GM18873 (cell line): ENCODE data around the gene DPEP1.
"Not testable (repeated sequence)": the region's sequence is repeated elsewhere in the genome, so short reads cannot be mapped to it uniquely, and the experiment has no call there.

ENCODE experiments used
- ATAC-seq: cut with Tn5 transposase; IDR thresholded peaks from one replicate; pipeline ENCODE4 v1.9.1; 2021; ENCODE audit warnings: mild to moderate bottlenecking, moderate library complexity, moderate number of reproducible peaks; ENCODE audit not compliant: unreplicated experiment, low FRiP score

Gene DPEP1

DNA sequence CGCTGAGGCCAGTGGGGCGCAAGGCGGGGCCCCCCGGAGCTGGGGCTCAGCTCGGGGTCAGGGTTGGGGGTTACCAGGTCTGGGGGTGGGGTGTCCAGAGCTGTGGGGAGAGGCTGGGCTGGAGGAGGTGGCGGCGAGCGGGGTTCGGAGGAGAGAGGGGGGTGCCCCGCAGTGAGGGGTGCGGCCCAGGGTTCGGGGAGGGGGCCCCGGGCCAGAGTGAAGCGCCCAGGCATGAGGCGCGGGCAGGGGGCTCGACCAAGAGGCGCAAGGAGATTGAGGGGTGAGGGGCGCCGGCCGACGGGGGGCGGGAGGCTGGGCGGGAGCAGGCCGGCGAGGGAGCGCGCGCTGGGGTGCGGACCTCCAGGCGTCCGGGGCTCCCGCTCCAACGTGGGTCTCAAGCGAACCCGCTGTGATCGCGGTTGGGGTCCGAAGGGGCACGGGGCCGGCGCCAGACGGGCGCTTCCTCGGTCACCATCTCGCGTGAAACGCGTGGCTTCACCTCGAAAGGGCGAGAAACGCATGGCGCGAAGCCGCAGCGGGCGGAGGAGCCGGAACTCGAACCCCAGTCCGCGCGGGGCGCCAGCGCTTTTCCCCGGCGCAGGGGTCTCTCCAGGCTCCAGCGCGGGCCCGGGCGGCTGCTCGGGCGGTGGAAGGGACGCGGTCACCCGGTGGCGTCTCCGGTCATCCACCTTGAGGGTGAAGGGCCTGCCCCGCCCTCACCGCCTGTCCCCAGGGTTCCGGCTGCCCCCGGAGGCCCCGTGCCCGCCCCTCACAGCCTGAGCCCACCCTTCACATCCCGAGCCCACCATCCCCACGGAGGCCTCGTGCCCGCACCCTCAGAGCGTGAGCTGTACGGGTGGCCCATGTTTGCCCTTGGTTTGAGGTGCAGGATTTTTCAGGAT, 37.0 kb upstream of the DPEP1 start:
- ATAC-seq: no peak

DNA sequence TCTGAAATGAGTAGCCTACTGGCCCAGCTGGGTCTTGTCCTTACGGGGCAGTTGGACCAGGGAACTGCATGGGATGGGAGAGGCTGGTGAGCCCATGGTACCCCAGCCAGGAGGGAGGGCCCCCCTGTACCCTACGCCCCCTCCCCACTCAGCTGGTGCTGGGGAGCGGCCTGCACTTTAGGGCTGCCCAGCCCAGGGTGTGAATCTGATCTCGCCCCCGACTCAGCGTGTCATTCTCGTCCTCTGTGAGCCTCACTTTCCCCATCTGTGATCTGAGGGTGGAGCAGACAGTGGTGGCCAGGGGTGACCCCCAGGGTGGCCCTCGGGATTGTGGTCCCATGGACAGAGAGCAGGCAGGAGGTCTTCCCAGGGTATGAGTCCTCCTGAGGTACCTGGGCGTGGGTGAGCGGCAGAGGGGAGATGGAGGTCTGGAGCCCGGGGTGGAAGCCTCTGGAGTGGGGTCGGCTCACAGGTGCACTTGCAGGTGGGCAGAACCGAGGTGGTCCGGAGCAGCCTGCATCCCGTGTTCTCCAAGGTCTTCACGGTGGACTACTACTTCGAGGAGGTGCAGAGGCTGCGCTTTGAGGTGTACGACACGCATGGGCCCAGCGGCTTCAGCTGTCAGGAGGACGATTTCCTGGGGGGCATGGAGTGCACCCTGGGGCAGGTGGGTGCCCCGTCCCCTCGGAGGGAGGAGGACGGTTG, 36.2 kb upstream of the DPEP1 start:
- no peak for ATAC-seq

DNA sequence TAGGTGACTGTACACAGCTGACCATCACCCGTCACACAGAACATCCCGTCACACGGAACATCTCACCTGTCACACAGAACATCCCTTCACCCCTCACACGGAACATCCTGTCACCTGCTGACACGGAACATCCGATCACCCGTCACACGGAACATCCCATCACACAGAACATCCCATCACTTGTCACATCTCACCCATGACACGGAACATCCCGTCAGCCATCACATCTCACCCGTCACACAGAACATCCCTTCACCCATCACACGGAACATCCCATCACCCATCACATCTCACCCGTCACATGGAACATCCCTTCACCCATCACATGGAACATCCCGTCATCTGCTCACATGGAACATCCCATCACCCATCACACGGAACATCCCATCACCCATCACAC, 34.1 kb upstream of the DPEP1 start:
- no peak for ATAC-seq

DNA sequence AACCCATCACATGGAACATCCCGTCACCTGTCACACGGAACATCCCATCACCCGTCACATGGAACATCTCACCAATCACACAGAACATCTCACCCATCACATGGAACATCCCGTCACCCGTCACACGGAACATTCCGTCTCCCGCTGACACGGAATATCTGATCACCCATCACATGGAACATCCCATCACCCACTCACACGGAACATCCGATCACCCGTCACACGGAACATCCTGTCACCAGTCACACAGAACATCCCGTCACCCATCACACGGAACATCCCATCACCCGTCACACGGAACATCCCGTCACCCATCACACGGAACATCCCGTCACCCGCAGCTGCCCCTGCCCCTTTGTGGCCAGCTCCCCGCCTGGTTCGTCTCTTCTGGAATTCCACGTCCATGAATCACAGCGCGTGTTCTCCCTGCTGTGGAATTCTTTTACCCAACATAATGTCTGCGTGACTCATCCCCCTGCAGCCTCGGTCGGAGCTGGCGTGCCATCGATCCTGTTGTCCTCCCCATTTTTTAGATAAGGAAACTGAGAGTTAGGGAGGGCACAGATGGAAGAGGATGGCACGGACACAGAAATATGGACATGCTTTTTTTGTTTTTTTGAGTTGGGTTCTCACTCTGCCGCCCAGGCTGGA, 32.3 kb upstream of the DPEP1 start:
- ATAC-seq: no peak

DNA sequence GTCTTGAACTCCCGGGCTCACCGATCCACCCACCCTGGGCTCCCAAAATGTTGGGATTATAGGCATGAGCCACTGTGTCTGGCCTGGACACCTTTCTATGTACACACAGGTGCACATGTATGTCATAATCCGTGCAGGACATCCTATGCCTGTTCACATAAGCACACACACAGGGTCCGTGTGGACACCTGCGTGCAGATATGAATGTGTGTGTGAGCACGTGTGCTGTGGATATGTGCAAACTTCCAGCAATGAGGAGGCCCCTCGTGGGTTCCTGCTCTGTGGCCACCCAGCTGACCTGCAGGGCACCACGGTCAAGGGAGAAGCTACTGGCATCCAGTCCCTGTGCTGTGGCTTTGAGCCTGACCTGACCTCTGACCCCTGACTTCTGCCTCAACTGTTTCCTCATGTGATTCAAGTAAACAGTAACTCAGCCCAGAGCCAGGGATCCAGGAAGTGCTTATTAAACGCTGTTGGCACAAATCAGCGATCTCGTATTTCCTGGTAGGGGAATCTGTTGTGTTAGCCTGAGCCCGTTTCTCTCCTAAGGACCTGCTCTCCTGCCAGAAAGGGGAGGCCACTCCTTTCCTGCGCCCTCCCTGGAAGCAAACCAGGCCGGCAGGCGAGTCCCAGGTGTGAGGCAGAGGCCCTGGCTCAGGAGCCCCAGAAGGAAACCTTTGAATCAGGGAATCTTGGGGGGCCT, 31.4 kb upstream of the DPEP1 start:
- no peak for ATAC-seq

DNA sequence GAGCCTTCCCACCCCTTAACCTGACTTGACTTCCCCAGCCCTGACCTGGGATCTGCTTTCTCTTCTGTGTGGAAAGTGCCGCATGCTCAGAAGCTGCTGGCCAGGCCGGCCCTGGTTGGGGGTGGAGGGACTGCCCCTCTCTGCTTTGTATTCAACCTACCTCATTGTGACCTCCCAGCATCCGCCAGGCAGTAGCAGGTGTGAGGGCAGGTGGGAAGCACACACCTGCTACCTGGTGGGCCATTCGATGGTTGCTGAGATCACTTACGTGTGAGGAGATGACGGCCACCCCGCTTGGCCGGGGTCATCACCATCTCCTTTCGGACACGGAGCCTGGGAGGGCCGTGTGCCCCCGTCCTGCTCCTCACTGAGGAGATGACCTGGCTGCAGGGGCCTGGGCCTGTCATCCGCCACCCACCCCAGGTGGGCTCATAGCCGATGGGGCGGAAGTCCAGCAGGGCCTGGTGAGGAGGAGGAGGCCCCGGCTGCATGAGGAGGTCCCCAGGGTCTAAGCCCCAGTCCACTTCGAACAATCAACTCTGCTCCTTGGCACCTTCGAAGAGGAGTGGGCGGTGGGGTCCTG, 30.7 kb upstream of the DPEP1 start:
- ATAC-seq: no peak

DNA sequence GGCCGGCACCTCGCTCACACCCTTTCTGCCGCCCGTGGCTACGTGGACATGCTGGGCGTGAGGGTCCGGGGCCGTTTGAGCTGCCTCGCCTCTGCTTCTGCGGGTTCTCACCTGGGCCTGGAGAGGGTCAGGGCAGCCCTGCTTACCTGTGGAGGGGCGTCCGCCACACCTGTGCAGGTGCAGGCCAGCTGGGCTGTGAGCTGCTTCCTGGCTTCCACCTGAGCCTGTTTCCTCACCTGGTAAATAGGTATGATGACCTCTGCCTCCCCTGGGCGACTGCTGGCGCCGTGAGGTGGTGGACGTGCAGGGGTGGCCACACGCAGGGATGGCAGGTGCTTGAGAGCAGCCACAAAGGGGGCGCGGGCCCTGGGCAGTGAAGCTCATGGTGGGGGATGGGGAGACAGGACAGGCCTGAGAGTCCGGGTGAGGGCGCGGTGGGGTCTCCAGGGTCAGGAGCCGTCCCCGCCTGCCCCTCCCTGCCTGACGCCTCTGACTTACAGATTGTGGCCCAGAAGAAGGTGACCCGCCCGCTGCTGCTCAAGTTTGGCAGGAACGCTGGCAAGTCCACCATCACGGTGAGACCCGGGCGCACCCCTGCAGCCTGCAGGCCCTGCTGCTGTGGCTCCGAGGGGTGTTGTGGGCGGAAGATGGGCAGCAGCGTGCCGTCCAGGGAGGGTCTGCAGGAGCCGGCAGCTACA, 30.1 kb upstream of the DPEP1 start:
- ATAC-seq: no peak

DNA sequence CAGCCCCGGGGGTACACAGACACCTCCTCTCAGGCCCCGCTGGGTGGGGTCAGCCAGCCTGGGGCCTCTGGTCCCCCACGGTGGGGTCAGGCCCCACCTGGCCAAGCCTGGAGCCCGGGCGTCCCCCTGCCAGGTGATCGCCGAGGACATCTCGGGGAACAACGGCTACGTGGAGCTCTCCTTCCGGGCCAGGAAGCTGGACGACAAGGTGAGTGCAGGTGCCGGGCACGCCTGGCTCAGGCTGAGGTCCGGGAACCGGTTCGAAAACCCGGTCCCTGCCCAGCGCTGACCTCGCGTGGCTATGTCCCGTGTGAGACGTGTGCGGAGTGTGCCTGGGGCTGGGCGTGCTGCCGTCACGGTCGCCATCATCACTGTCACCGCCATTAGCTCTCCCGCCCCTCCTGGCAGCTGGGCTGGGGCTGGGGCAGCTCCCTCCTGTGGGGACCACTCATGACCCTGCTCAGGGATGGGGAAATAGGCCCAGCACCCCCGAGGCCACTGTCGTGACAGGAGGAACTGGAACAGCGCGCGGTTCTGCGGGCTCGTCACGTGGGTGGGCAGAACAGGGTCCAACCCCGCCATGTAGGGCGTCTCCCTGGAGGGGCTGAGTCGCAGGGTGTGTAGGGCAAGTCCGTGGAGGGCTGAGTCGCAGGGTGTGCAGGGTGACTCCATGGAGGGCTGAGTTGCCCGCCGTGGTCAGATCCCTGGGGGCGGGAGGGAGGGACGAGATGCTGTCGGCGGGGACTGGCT, 29.4 kb upstream of the DPEP1 start:
- no peak for ATAC-seq

DNA sequence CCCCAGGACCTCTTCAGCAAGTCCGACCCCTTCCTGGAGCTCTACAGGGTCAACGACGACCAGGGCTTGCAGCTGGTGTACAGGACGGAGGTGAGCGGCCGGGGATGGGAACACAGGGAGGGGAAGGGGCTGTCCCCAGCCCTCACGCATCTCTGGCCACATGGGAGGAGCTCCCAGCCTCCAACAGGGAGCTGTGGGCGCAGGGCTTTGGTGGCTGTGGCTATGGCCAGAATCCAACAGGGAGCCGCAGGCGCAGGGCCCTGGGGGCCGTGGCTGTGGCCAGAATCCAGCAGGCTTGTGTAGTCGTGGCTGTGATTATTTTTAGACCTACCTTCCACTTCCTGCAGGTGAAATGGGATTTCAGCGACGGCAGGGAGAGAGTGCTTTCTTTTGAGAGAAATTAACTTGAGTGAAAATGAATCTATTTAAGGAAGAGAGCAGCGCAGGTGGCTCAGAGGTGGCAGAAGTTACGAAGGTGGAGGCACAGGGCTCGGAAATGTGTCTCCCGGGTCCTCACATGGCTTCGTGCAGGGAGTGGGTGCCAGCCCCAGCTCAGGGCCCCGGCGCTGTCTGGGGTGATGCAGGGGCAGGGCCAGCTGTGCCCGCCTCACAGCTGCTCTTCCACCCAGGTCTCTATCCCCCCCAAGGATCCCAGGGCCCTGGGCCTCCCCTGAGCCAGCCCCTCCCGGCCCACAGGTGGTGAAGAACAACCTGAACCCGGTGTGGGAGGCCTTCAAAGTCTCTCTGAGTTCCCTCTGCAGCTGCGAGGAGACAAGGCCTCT, 28.5 kb upstream of the DPEP1 start:
- ATAC-seq: no peak

DNA sequence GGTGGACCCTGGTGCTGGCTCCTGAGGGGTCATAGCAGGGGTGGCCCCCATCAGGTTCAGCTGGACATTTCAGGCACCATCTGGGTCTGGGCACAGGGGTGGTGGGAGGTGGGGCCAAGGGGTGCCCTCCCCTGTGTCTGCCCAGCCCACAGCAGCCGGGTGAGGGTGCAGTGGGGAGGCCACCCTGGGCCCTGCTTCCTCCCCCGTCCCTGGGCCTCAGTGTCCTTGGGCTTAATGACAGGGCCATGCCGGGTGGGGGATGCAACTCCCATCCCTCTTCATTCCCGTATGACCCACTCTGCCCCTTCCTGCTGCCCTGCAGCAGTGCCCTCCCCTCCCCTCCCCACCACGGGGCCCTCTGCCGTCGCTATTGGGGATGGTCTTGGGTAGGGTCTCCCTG, 27.2 kb upstream of the DPEP1 start:
- no peak for ATAC-seq

DNA sequence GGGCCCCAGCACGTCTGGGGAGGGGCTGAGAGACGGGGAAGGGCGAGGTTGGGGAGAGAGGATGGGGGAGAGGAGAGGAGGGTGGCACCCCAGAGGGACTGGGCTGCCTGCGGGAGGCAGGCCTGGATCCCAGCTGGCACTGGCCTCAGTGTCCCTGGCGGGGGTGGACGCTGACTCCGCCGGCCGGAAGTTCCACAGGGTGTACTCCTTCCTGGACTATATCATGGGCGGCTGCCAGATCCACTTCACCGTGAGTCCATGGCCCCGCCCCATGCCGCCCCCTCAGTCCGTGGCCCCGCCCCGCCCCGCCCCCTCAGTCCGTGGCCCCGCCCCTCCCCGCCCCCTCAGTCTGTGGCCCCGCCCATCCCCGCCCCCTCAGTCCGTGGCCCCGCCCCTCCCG, 26.6 kb upstream of the DPEP1 start:
- ATAC-seq: no peak

DNA sequence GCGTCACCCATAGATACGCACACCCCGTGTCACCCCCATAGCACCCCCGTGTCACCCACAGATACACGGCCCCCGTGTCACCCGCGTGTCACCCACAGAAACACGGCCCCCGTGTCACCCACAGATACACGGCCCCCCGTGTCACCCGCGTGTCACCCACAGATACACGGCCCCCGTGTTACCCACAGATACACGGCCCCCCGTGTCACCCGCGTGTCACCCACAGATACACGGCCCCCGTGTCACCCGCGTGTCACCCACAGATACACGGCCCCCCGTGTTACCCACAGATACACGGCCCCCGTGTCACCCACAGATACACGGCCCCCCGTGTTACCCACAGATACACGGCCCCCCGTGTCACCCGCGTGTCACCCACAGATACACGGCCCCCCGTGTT, 25.8 kb upstream of the DPEP1 start:
- not testable (repeated sequence) for ATAC-seq

DNA sequence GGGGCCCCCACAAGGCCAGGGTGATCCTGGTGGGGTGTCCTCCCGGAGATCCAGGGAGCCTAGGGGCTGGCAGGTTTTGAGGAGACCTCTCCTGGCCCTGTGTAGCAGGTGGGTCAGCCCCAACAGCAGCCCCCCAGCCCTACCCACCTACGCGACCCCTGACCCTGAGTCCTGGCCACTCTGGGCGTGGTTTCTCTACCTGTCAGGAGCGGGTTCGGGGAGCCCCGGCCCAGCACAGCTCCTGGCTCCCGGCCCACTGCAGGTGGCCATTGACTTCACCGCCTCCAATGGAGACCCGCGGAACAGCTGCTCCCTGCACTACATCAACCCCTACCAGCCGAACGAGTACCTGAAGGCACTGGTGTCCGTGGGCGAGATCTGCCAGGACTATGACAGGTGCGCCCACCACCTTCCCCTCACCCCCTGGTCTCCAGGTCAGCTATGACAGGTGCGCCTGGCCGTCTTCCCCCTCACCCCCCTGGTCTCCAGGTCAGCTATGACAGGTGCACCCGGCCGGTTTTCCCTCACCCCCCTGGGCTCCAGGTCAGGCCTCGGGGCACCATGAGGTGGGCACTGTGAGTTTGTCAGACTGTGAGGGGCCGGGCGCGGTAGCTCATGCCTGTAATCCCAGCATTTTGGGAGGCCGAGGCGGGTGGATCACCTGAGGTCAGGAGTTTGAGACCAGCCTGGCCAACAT, 24.9 kb upstream of the DPEP1 start:
- ATAC-seq: no peak

DNA sequence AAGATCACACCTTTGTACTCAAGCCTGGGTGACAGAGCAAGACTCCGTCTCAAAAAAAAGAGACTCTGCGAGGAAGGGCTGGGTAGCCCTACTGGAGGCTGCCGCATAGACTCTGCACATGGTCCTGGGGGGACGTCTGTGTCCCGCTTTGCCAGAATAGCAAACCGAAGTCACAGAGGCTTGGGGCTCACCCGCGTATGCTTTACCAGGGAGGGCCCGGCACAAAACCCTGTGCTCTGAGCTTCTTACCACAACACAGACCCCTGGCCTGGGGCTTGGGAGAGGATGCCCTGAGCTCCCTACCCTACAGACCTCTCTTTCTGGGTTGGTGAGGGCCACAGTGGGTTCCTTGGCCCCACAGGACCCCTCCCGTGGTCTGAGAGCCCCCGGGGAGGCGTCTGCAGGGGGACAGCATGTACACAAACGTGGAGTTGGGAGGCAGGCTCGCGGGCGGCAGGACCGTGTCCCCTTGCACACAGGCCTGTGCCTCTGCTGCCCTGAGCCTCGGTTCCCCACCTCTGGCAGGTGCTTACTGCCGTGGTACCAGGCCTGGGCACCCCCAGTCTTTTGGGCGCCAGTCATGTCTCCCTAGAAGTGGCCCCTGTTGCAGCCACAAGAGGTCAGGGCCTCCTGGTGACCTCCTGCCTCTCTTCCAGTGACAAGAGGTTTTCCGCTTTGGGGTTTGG, 24.1 kb upstream of the DPEP1 start:
- ATAC-seq: no peak

DNA sequence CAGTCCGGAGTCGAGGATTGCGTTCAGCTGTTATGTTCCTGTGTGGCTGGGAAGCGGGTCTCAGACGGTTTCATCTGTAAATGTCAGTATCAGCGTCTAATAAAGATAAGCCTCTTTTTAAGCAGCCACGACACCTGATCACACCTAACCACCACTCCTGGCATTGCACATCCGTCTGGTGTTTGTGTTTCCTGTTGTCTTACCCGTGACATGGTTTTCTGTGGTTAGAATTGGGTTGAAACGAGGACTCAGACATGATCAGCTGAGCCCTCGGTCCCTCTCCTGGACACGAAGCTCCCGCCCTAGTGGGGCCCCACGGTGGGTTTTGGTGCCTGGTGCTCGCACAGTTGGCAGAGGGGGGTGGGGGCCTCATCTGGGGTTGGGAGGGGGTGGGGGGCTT, 19.6 kb upstream of the DPEP1 start:
- no peak for ATAC-seq

DNA sequence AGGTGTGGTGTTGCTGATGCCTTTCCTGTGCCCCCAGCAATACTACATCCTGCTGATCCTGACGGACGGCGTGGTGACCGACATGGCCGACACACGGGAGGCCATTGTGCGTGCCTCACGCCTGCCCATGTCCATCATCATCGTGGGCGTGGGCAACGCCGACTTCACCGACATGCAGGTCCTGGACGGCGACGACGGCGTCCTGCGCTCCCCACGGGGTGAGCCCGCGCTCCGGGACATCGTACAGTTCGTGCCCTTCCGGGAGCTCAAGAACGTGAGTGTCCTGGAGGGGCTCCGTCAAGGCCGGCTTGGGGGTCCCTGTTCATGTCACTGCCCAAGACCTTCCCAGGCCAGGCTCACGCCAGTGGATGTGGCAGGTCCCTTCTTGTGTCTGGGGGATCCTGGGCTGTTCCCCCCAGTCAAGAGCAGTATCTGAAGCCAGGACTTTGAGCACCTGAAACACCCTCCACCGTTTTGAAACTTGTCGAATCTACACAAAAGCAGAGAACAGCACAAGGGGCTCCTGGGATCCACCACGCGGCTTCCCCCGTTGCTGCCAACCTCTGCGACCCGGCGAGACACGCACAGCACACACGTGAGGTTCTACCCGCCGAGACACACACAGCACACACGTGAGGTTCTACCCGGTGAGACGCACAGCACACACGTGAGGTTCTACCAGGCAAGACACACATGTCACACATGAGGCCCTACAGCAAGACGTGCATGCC, 17.9 kb upstream of the DPEP1 start:
- ATAC-seq: no peak
